Measurements from ENCODE around the gene SLC25A21.
"Not testable (repeated sequence)": the region's sequence is repeated elsewhere in the genome, so short reads cannot be mapped to it uniquely, and the experiment has no call there.

Gene SLC25A21

GRCh38 chr14:36941783-36942521 lies 230.5 kb downstream of the SLC25A21 start:
- peak; percentile 50 for DNase-seq (ENCODE audit: low spot score)

DNA sequence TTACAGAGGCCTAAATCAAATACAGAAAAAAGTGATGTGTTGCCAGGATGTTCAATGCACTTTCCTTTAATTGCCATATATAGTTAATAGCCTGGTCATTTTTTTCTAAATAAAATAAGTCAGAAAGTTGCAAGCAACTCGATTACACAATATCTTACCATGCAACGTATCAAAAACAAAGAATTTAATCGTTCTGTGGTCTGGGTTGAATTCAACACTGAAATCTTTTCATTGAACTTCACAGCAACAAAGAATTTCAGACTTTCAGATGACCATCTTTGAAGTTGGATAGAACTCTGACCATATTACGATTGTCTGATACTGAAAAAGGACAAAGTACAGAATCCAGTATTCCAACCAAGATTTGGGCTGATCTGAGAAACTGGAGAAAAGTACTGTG lies 231.9 kb downstream of the SLC25A21 start:
- no peak for DNase-seq (ENCODE audit: low spot score)

GRCh38 chr14:36939265-36939664 lies 233.1 kb downstream of the SLC25A21 start:
- DNase-seq (ENCODE audit: low spot score) = no peak

DNA sequence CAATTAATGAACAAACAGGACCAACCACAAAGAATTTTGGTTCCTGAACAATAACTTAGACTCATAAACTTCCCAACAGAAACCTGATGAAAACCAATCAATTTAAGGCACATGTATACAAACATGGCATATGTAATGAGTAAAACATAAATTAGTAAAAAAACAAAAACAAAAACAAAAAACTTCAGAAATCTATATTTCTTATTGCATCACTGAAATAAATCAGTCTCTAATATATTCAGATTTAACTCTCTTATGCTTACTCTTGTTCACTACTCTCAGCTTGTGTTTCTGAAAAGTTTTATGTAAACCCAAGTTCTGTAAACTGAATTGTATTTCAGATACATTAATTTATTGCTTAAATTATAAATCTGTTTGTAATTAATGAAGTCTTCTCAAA lies 233.7 kb downstream of the SLC25A21 start:
- DNase-seq (ENCODE audit: low spot score) = no peak

DNA sequence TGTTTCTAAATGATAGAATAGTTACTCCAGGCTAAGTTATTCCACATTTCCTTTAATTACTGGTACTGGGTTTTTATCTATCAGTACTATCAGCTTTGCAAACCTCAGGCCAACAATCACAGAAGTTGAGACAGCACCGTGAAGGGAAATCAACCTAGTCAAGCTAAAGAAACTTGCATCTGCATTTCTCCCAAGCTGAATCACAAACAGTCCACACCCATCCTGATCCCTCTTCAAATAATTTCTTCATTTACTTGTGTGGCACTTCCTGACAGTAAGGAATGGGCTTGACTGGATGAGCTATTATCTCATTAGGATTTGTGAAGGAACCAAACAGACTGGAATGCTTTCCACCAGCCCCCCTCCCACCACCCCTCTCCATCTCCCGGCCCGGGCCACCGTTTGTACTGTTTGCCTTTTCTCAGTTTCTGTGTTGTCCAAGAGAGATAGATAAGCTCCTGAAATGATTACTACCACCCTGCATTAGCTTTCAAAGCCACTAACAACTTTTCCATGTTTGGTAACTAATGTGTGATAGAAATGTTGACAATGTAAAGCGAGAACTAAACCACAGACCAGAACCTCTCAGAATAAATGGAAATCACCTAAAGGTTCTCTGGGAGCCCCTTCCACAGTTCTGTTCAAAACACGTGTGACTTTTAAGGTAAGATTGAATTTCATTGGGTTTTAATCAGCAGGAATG lies 236.3 kb downstream of the SLC25A21 start:
- no peak for DNase-seq (ENCODE audit: low spot score)

DNA sequence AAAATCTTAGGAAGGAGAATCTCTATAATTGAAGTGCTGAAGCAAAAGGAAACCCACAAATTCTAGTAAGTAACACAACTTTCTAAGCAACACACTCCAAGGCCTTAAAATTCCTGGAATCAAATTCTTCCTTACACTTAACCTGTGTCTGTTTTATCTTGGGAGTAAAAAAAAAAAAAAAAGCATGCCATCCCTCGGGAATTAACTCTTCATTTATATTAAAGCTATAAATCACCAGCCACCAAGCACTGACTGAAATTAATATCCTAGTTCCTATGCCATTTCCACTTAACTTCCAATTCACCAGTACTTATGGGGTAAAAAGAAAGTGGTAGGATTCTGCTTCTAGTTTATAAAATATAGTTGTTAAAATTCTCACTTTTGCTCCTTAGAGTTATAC lies 238.1 kb downstream of the SLC25A21 start:
- no peak for DNase-seq (ENCODE audit: low spot score)

- no peak for DNase-seq (ENCODE audit: low spot score)
Measured at GRCh38 chr14:36931791-36932190, 240.6 kb downstream of the SLC25A21 start.

- DNase-seq (ENCODE audit: low spot score) = no peak
Measured at GRCh38 chr14:36928432-36928831, 244.0 kb downstream of the SLC25A21 start.

DNA sequence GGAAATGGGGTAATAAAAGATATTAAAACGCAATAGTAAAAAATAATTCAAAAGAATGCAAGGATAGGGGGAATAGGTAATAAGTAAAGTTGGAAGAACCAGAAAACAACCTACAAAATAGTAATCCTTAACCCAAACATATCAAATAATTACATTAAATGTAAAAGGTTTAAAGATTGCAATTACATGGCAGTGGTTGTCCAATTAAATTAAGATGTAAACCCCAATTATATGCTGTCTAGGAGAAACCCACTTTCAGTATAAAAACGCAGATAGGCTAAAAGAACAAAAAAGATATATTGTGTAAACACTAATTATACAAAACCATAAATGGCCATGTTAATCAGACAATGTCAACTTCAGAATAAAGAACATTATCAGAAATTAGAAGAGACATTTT lies 247.3 kb downstream of the SLC25A21 start:
- DNase-seq (ENCODE audit: low spot score) = no peak

DNA sequence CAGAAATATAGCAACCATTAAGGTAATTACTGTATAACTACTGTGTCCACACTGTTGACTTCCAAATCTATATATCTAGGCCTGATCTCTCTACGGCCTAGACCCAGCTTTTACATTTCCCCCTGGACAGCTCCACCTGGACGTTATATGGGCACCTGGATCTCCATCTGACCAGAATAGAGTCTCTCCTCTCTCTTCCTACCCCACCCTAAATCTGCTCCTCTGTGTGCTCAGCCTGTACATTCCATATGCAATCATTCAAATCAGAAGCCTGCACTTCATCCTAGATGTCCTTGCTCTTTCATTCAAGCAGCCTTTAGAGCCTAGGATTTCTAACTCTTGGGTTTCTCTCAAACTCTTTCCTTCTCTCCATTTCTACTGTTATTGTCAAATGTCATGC lies 255.7 kb downstream of the SLC25A21 start:
- DNase-seq (ENCODE audit: low spot score) = no peak

DNA sequence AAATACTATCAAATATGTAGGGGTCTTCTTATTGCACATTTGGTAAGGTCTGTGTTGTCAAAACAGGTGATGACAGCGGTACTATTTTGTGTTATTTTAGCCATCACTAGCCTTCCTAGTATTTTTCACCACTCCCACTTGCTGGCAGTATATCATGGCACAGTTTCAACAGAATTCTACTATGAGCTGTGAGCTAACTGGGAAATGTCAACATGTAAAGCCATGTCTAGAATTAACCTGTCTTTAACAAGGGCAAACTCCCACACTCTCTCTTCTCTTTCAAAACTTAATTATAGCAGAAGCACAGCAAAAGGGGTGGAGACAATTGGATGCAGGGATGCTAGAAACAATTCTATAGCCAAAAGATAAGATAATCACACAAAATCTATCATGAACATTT lies 257.3 kb downstream of the SLC25A21 start:
- DNase-seq (ENCODE audit: low spot score) = no peak

- no peak for DNase-seq (ENCODE audit: low spot score)
Measured at GRCh38 chr14:36910578-36910977, 261.8 kb downstream of the SLC25A21 start.

GRCh38 chr14:36905272-36905888 lies 267.0 kb downstream of the SLC25A21 start:
- DNase-seq (ENCODE audit: low spot score) = no peak

- DNase-seq (ENCODE audit: low spot score) = no peak
Measured at GRCh38 chr14:36901861-36902260, 270.5 kb downstream of the SLC25A21 start.

DNA sequence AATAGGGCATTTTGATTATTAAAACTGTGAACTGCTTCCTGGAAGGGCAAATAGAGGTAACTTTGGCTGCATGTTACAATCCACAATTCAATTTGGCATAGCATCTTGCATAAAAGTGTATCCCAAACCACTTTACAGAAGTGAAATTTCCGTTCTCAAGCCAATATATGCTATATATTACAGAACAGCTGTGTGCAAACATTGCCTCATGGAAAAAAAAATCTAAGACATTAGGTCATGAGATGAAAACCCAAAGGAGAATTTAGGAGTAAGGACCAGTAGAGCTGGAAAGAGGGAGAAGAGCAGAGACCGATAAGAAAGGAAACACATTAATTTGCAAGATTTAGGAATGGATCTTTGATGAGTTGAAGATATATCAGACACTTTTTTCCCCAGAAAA lies 271.6 kb downstream of the SLC25A21 start:
- no peak for DNase-seq (ENCODE audit: low spot score)

DNA sequence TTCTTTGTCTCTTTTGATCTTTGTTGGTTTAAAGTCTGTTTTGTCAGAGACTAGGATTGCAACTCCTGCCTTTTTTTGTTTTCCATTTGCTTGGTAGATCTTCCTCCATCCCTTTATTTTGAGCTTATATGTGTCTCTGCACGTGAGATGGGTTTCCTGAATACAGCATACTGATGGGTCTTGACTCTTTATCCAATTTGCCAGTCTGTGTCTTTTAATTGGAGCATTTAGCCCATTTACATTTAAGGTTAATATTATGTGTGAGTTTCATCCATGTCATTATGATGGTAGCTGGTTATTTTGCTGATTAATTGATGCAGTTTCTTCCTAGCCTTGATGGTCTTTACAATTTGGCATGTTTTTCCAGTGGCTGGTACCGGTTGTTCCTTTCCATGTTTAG lies 276.1 kb downstream of the SLC25A21 start:
- DNase-seq (ENCODE audit: low spot score) = not testable (repeated sequence)

- DNase-seq (ENCODE audit: low spot score) = no peak
Measured at GRCh38 chr14:36884049-36884448, 288.4 kb downstream of the SLC25A21 start.

DNA sequence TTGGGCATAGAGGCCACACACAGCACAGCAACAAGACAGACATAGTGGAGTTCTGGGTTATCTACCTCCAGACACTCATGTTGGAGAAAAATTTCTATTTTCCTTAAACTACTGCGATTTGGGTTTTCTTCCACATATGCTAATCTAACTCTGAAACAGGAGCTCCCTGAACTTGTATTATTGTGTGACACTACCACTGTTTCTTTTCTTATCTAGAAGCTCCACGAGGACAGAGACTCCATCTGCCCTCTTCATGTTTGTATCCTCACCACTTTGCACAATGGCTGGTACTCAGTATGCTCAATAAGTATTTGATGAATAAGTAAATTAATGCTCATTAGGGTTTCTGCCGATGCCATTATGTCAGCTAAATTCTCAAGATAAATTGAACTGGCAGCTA lies 292.1 kb downstream of the SLC25A21 start:
- no peak for DNase-seq (ENCODE audit: low spot score)

- DNase-seq (ENCODE audit: low spot score) = no peak
Measured at GRCh38 chr14:36879558-36879957, 292.8 kb downstream of the SLC25A21 start.

DNA sequence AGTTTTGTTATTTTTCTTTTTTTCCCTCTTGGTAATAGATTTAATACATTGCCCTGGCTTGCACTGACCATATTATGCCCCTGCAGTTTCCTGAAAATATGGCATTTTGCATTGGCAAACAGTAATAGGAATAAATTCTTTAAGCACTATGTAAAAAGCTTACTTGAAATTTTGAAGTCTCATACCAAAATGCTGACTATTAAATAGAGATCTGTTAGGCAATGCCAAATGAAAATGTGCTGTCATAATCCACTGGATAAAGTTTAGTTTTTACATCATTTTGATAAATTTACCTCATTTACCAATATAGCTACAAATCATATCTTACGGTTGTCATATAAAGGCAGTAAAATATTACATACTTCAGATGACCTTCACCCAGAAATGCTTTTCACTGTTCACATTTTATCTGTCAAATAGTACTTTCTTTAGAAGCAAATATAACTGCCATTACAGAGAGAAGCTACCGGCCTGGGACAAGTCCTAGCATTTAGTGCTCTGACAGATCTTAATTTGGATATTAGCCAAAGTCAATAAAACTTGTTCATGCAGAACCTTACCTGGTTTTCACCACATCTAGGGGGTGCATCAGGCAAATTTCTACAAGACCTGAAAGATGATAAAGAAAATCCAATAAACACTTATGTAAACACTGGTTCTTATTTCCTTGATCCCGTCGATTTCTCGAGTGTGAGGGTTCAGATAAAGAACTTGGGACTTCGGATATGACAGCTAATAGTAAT lies 297.8 kb downstream of the SLC25A21 start:
- no peak for DNase-seq (ENCODE audit: low spot score)

DNA sequence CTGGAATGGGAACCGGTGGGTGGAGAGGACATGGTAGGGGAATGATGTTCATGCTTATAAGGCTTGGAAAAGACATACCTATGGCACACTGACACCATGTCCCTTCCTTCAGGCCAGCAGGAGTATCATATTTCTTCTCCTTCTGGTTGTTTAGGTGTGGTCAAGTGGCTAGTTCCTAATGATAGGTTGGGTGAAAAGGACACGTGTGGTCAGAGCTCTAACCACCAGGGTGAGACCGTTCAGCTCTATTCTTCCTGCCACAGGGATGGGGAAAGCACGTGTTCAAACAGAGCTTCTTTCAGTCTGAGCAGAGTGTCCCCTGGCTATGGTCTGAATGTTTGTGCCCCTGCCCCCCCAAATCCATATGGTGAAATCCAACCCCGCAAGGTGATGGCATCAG lies 301.6 kb downstream of the SLC25A21 start:
- no peak for DNase-seq (ENCODE audit: low spot score)

DNA sequence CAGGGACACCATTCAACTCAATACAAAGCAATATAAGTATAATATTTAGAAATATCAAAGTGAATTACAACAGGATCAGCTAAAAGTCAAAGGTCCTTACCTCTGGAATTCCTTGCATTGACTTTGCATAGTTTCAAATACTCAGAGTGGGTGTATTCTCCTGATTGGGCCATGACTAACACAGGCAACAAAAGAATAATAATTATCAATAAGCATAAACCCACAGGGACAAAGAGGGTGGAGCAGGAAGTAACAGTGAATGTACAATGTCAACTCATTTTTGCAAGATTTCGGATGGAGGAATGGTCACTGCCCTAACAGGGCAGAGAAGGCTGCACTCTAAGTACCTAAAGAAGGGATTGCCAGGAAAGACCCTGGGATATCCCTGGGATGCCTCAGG lies 303.3 kb downstream of the SLC25A21 start:
- DNase-seq (ENCODE audit: low spot score) = no peak

DNA sequence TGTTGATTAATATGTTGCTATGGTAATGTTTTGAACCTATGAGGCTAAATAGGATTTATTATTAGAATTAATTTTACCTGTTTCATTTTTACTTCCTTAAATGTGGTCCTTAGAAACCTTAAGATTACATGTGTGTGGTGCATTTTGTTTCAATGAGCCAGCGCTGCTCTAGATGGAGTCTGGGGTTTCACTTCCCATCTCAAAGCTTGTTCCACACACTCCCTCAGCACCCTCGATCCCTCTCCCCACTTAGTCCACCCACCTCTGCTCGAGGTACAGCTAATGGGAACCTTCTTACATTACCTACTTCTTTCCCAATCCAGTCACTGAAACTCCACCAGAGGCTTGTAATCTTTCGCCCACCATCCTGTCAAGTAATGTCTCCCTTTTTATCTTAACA lies 305.5 kb downstream of the SLC25A21 start:
- no peak for DNase-seq (ENCODE audit: low spot score)
